Stimulated activated CD8-positive, alpha-beta memory T cell treated with anti-CD3 and anti-CD28 coated beads, Interleukin-4, amount 100 ng/mL, for 48 hours (primary cell): Measurements from ENCODE around the gene NFX1.
A peak's percentile ranks its signal among the peaks of the same experiment; 100 is the strongest.

ENCODE experiments used
- DNase-seq: peaks from one replicate; pipeline ENCODE4 v3.0.0-alpha.2; 2020

The NFX1 gene

DNA sequence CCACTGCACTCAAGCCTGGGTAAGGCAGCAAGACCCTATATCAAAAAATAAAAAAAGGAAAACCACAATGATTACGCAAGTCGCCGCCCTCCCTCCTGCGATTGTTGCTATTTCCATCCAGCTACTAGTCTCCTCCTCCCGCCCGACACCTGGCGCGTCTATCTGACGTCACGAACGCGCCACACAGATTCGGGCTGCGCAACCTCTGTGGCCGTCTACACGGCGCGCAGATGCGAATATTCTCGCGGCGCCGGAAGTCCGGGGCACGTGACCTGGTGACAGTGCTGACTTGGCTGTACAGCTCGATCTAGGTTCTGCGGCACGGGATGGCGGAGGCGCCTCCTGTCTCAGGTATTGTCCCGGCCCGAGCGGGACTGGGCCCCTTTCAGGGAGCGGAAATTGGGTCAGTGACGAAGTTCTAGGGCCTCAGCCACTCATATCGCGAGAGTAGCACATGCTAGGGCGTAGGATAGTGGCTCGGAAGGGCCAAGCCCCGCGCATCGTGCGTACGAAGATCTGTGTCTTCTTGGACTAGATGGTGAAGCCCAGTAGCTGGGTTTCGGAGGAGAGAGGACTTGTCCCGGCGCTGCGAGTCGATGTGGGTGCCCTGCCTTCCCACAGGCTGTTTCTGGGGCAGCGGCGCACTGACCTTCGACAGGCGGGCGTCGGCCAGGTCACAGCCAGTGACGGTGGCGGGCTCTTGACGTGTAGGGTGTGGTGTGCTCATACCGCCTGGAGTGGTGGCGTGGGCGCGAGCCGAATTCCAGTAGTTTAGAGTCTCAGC, at the start of gene NFX1:
NFX1 (plus strand) TSS at position 270 of the 784 bp plus-strand sequence; CDS start at position 327, 57 bp downstream.
- DNase-seq, result peak; percentile 99

DNA sequence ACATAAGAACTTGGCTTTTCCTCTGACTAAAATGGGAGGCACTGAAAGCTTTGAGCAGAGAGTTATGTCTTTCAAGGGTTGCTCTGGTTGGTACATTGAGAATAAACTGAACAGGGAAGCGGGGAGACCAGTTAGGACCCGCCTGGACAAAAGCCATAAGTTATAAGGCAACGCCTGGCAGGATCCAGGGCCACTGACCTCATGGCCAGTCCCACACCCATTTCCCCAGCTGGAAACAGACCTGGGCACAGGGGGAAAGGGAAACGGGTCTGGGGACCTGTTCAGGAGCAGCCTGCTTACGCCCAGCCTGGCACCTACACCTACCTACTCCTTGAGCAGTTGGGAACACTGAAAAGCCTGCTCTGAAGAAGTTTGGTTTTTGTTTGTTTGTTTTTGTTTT, 49.0 kb upstream of the NFX1 start:
- no peak for DNase-seq

- no peak for DNase-seq
Measured at GRCh38 chr9:33242609-33243134, 47.6 kb upstream of the NFX1 start.

DNA sequence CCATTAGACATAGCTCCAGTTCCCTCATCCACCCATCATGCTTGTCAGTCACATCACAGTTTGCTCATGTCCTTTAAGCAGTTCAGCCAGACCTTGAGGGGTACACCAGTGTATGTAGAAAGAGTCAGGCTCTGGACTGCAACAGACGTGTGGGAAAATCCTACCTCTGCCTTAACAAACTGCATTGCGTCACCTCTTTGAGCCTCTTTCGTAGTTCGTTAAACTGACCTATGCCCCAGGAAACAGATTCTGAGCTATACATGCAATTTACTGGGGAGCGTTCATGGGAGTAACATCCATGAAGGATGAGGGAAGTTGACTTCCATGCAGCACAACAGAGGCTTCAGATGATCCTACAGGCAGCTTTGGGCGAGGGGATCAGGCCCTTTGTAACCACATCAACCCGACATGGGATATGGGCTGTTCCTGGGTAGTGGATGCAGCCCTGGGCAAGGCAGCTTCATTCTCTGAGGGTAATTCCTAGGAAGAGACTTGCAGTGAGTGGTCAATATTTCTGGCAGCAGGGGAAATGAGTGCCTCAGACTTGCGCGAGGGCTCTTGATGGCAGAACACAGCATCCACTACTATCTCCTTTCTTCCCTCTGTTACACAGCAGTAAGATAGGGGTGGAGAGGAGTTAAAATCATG, 46.1 kb upstream of the NFX1 start:
- no peak for DNase-seq

DNA sequence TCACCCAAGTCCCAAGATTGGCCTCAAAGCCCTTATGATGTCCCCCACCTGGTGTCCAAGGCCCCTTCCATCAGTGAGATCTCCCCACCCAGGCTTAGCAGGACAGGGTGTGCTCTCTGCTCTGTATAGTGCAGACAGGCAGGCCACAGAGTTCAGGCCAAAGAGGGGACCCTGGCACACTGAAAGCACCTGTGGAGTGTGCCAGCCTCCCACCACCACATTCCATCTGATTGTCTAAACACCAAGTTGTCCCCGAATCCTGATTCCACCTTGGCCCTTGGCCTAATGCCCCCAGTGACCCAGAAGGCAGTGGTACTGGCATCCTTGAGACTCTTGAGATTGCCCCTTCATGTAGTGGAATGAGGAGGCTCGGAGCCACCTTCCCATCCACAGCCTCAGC, 45.0 kb upstream of the NFX1 start:
- DNase-seq, result no peak

DNA sequence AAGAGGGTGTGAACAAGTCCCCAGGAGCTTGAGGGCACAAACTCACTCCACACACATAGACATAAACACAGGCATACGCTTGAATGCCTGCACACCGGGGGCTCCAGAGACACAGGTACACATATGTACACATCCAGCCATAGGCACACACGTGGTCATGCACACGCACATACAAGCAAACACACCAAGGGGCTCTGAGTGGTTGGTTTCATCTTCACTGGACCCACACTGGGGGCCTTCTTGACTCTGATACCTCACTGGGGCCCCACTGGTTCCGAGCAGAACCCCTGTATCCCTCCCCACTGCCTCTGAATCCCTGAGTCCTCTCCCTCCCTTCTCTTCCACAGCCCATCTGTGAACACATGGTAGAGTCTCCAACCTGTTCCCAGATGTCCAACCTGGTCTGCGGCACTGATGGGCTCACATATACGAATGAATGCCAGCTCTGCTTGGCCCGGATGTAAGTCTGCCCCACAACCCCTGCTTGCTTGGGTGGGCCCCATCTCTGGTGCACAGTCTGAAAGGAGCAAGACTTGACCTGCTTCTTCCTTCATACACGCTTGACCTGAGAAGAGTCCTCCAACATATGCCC, 44.0 kb upstream of the NFX1 start:
- DNase-seq, result no peak

- DNase-seq, result no peak
Measured at GRCh38 chr9:33248606-33249005, 41.7 kb upstream of the NFX1 start.

GRCh38 chr9:33249087-33249658, 41.1 kb upstream of the NFX1 start:
- DNase-seq, result no peak

DNA sequence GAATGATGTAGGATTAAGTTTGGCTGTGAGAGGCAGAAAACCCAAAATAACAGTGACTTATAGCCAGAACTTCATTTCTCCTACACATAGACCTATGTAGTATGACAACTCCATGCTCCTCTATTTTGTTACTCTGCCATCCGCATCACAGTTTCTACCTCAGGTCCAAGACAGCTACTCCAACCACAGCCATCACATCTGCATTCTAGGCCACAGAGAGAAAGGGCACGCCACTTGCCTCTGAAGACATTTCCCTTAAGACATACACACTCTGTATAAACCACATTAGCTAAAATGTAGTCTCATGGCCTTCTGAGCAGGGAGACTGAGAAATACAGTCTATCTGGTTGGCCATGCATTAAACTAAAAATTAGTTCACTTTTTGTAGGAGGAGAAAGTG, 40.3 kb upstream of the NFX1 start:
- DNase-seq, result no peak

GRCh38 chr9:33250458-33250995, 39.8 kb upstream of the NFX1 start:
- DNase-seq, result no peak

- DNase-seq, result no peak
Measured at GRCh38 chr9:33254211-33254610, 36.1 kb upstream of the NFX1 start.

DNA sequence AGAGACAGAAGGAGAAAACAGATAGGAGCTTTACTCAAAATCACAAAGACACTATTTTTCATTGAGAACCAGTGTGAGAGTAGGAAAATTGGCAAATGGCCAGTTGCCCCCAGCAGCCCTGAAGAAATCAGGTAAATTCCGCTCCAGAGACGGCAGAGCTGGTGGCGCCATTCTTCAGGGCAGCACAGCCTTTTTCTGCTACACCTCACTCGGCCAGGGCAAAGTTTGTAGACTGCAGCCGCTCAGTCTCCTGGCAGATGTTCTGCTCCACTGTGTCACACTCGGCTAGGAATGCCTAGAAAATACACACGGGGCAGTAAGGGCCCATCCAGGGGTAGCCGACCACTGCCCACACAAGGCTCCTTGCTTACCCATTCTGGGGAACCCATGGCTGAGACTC, 35.3 kb upstream of the NFX1 start:
- DNase-seq, result no peak

GRCh38 chr9:33255471-33255870, 34.8 kb upstream of the NFX1 start:
- DNase-seq, result no peak

GRCh38 chr9:33256236-33256635, 34.1 kb upstream of the NFX1 start:
- DNase-seq, result no peak

DNA sequence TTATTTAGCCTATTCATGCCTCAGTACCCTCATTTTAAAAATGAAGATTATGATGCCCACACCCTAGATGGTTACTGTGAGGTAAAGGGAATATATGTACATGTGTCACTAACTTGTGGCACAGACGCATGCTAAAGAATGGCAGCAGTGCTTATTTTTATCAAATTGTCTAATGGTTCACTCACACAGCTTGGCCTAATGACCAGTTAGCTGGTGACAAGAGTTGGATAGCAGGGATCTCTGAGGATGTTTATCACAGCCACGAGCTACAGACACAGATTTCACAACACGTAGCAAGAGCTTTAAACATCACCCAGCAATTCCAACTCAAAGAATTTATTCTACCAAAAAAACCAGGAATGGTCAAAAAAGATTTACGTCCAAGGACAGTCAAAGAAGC, 33.0 kb upstream of the NFX1 start:
- no peak for DNase-seq

- DNase-seq, result peak; percentile 2
Measured at GRCh38 chr9:33260372-33260771, 29.9 kb upstream of the NFX1 start.

- no peak for DNase-seq
Measured at GRCh38 chr9:33263131-33264002, 26.9 kb upstream of the NFX1 start.

DNA sequence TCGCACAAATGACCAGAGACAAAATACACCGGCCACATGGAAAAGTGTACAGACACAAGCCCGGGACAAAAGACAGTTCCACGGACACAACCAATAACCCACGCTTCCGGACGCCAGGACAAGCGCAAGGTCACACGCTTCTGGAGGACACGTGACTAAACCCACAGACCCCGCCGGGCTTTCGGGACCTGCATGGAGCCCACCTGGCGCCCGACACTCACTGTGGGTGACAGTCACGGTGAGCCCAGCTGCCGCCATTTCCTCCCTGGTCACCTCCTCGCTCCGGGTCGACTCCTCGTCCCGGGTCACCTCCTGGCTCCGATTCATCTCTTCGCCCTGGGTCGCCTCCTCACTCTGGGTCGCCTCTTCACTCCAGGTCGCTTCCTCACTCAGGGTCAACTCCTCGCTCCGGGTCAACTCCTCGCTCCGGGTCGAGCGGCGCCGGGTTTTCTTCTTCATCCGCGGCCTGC, 26.3 kb upstream of the NFX1 start:
- peak; percentile 69 for DNase-seq

DNA sequence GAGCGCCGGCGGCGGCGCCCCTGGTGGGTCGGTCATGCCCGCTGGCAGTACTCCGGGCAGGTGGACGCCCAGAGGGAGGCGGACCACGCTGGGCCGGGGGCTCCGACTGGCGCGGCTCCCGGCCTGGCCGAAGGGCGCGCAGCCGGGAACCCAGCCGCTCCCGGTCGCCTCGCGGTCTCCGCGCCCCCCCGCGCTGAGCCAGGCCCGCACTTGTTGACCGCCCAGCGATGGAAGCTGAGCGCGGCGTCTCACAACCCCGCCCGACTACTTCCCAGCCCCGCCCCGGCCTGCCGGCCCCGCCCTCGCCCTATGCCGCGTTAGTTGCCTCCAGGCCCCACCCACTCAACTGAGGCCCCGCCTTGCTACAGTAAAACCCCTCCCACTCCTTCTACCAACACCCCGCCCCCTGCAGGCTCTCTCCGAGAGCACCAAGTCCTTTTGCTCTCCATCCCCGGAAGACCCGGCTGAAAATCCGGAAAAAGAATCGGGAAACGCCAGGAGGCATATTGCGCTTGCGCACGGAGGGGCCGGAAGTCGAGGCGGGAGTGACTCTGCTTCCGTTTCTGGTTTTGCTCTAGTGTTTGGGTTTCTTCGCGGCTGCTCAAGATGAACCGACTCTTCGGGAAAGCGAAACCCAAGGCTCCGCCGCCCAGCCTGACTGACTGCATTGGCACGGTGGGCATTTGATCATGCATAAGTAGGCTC, 25.7 kb upstream of the NFX1 start, which contains the start of the genes BAG1 and CHMP5:
BAG1 (minus strand) TSS at position 236 of the 705 bp plus-strand sequence.
CHMP5 (plus strand) TSS at position 577 of the 705 bp plus-strand sequence; CDS start at position 607, 30 bp downstream.
- peak; percentile 100 for DNase-seq

DNA sequence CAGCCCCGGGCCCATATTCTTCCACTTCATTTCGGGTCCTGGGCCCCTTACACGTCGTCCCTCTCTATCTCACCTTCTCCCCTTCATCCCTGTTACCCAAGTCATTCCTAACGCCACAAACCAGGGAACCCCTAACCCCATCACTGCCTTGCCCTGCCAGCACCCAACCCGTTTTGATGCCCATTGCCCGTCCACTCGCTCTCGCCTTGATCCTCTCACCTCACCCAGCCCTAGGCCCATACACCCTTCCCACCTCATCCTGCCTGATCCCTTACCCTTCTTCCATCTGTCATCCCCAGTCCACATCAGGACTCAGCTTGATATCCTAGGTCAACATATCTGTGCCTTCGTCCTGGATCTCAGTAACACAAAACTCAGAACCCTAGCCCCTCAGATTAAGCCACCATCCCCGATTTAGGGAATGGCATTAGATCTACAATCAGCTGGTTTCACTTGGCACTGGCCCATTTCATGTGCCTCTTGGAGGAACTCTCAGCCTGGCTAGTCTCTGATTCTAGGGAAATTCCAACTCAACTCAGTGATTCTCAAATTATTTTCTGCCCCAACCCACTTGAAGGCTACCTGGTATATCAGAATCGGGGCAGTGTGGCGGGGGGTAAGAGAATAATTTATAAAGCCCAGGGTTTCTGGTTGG, 25.0 kb upstream of the NFX1 start:
- DNase-seq, result no peak
